HepG2 (cell line): ENCODE results near the gene ZBTB22. TPM values are rescaled to one million over a fixed set of nuclear protein-coding genes. Genes with fewer than 3 reads are reported as not detected.

Source experiments
- ATF4 ChIP-seq, 2 experiments: fragments of 450-650 bp in 1 of 2; sonication (generic) in 1 of 2; formaldehyde crosslinking; IDR thresholded peaks; 2 replicates each; pipeline versions ENCODE4 v1.5.0 to v1.8.0; 2020 to 2022; ENCODE audit warnings: mild to moderate bottlenecking in 1 of 2, missing genetic modification reagents in 1 of 2
- BORCS8-MEF2B ChIP-seq: sonication (generic); formaldehyde crosslinking; IDR thresholded peaks from 2 replicates; pipeline ENCODE4 v1.8.0; 2022; ENCODE audit warnings: mild to moderate bottlenecking, missing genetic modification reagents
- CREM ChIP-seq, 2 experiments: sonication (generic) in 1 of 2; formaldehyde crosslinking in 1 of 2; IDR thresholded peaks; 2 replicates each; pipeline versions ENCODE4 v1.4.0 to v1.6.1; 2016 to 2020; ENCODE audit warnings: antibody characterized with exemption in 1 of 2, mild to moderate bottlenecking in 1 of 2, missing genetic modification reagents in 1 of 2
- FOSL1 ChIP-seq: sonication (generic); formaldehyde crosslinking; IDR thresholded peaks from 2 replicates; pipeline ENCODE4 v1.9.0; 2021; ENCODE audit warnings: missing genetic modification reagents, borderline replicate concordance
- GTF2F1 ChIP-seq: fragments of 150-350 bp; IDR thresholded peaks from 2 replicates; pipeline ENCODE4 v1.6.1; 2014; ENCODE audit warnings: low read length
- GTF3A ChIP-seq: sonication (generic); formaldehyde crosslinking; conservative IDR thresholded peaks from 2 replicates; pipeline ENCODE4 v1.4.0; 2020; ENCODE audit warnings: mild to moderate bottlenecking, missing genetic modification reagents
- HNF1B ChIP-seq: sonication (generic); formaldehyde crosslinking; IDR thresholded peaks from 2 replicates; pipeline ENCODE4 v1.5.1; 2020; ENCODE audit warnings: mild to moderate bottlenecking, moderate library complexity, missing genetic modification reagents
- IRF9 ChIP-seq: sonication (generic); formaldehyde crosslinking; IDR thresholded peaks from 2 replicates; pipeline ENCODE4 v1.8.0; 2022; ENCODE audit warnings: missing genetic modification reagents, mild to moderate bottlenecking, borderline replicate concordance
- JUND ChIP-seq: sonication (generic); formaldehyde crosslinking; IDR thresholded peaks from 2 replicates; pipeline ENCODE4 v1.8.0; 2022; ENCODE audit warnings: mild to moderate bottlenecking, missing genetic modification reagents
- KMT2B ChIP-seq: IDR thresholded peaks from 2 replicates; pipeline ENCODE4 v1.6.1; 2016; ENCODE audit warnings: missing genetic modification reagents, missing compliant biosample characterization
- MXI1 ChIP-seq: IDR thresholded peaks from 3 replicates; pipeline ENCODE4 v1.6.1; 2012; ENCODE audit warnings: low read depth, low read length, inconsistent platforms, borderline replicate concordance
- POGK ChIP-seq: sonication (generic); formaldehyde crosslinking; conservative IDR thresholded peaks from 2 replicates; pipeline ENCODE4 v1.8.0; 2022; ENCODE audit warnings: mild to moderate bottlenecking, moderate library complexity, missing genetic modification reagents
- POLR2G ChIP-seq: fragments of 200-400 bp; formaldehyde crosslinking; IDR thresholded peaks from 2 replicates; pipeline ENCODE4 v1.6.1; 2018; ENCODE audit warnings: mild to moderate bottlenecking, low read depth, low read length, moderate library complexity
- RAD51 ChIP-seq: fragments of 450-650 bp; IDR thresholded peaks from 2 replicates; pipeline ENCODE4 v1.6.1; 2016; ENCODE audit warnings: borderline replicate concordance
- RORA ChIP-seq: sonication (generic); formaldehyde crosslinking; IDR thresholded peaks from 2 replicates; pipeline ENCODE4 v1.5.0; 2020; ENCODE audit warnings: mild to moderate bottlenecking, missing genetic modification reagents, moderate library complexity
- SPEN ChIP-seq: sonication (generic); formaldehyde crosslinking; IDR thresholded peaks from 2 replicates; pipeline ENCODE4 v1.5.1; 2020; ENCODE audit warnings: low read depth, mild to moderate bottlenecking, missing genetic modification reagents
- SUZ12 ChIP-seq: fragments of 150-350 bp; IDR thresholded peaks from 2 replicates; pipeline ENCODE4 v1.6.1; 2014; ENCODE audit warnings: low read depth, low read length
- TBL1XR1 ChIP-seq: fragments of 150-350 bp; IDR thresholded peaks from 2 replicates; pipeline ENCODE4 v1.6.1; 2014; ENCODE audit warnings: borderline replicate concordance, low read length; ENCODE audit not compliant: partially characterized antibody
- YY1 ChIP-seq: IDR thresholded peaks from 2 replicates; pipeline ENCODE4 v1.6.1; 2011; ENCODE audit warnings: low read length, low read depth, moderate library complexity, mild to moderate bottlenecking; ENCODE audit not compliant: insufficient read depth, insufficient replicate concordance
- ZNF124 ChIP-seq: sonication (generic); formaldehyde crosslinking; IDR thresholded peaks from 2 replicates; pipeline ENCODE4 v1.4.0; 2020; ENCODE audit warnings: missing genetic modification reagents
- ZNF33B ChIP-seq: sonication (generic); formaldehyde crosslinking; IDR thresholded peaks from 2 replicates; pipeline ENCODE4 v1.5.1; 2020; ENCODE audit warnings: mild to moderate bottlenecking, missing genetic modification reagents
- ZNF343 ChIP-seq: sonication (generic); formaldehyde crosslinking; IDR thresholded peaks from 2 replicates; pipeline ENCODE4 v1.4.0; 2020; ENCODE audit warnings: mild to moderate bottlenecking, missing genetic modification reagents
- ZNF761 ChIP-seq: sonication (generic); formaldehyde crosslinking; conservative IDR thresholded peaks from 2 replicates; pipeline ENCODE4 v1.4.0; 2020; ENCODE audit warnings: mild to moderate bottlenecking, missing genetic modification reagents
- ZNF792 ChIP-seq: IDR thresholded peaks from 2 replicates; pipeline ENCODE4 v1.6.1; 2016
- polyA plus RNA-seq, 8 experiments: library from polyadenylated mRNA; depleted of rRNA in 3 of 8; stranded (reverse) in 7 of 8; unstranded in 1 of 8; fragments of >200 nt; fragmentation: Illumina TruSeq in 4 of 8; extraction: Trizol in 4 of 8; gene quantifications; 2 replicates each; pipeline versions ENCODE4 v1.2.1 to v1.2.3, GENCODE V29; 2011 to 2016; ENCODE audit warnings: low read depth in 4 of 8, missing spikeins in 1 of 8, mixed read lengths in 1 of 8; ENCODE audit not compliant: insufficient read depth in 1 of 8
- total RNA-seq, 5 experiments: library from RNA; depleted of rRNA; stranded (reverse); fragments of >200 nt; fragmentation: Illumina TruSeq; extraction: Trizol; gene quantifications; 2 replicates each; pipeline ENCODE4 v1.2.3, GENCODE V29; 2016; ENCODE audit warnings: low read depth in 1 of 5

The ZBTB22 gene
- total and polyA plus RNA-seq, 2 of the 13 experiments (the other 11 are each of a cell fraction or from before 2014, with no cell fraction given) = 8.0 to 10.6 TPM

- TF ChIP-seq SPEN (CRISPR knock-in tag) = peak; percentile 65
- no peak for TF ChIP-seq POGK (CRISPR knock-in tag)
- TF ChIP-seq YY1 = peak; percentile 99
- 0 out of 2 replicates have a peak, but pooled peaks have one; percentile 64 for TF ChIP-seq ZNF343 (CRISPR knock-in tag)
- no peak for TF ChIP-seq RAD51
- TF ChIP-seq ZNF33B = no peak
- TF ChIP-seq ZNF761 = peak; percentile 86; the same call in 1 of the 2 replicates
- 0 out of 2 replicates have a peak, but pooled peaks have one; percentile 36 for TF ChIP-seq IRF9 (CRISPR knock-in tag)
- no peak for TF ChIP-seq GTF2F1
- TF ChIP-seq ZNF792 = peak; percentile 62; the same call in 1 of the 2 replicates
- TF ChIP-seq BORCS8-MEF2B (CRISPR knock-in tag) = 0 out of 2 replicates have a peak, but pooled peaks have one; percentile 12
- peak; percentile 60; the same call in 1 of the 2 replicates for TF ChIP-seq GTF3A (CRISPR knock-in tag)
- peak; percentile 83 for TF ChIP-seq SUZ12
- peak; percentile 37; the same call in 1 of the 2 replicates for TF ChIP-seq HNF1B (CRISPR knock-in tag)
- peak in 1 of 2 experiments; percentile 70; a peak in 2 of 4 replicates for TF ChIP-seq ATF4 (CRISPR knock-in tag; IDR thresholded peaks at IDR 0.05)
- TF ChIP-seq JUND (CRISPR knock-in tag) = peak; percentile 32; the same call in 1 of the 2 replicates
- TF ChIP-seq POLR2G = peak; percentile 90
- peak; percentile 98 for TF ChIP-seq MXI1
- TF ChIP-seq CREM (IDR thresholded peaks at IDR 0.05) = peak; percentile 99
- no peak for TF ChIP-seq CREM (CRISPR knock-in tag; IDR thresholded peaks at IDR 0.05)
- TF ChIP-seq TBL1XR1 = peak; percentile 39
- TF ChIP-seq ZNF124 (CRISPR knock-in tag) = 0 out of 2 replicates have a peak, but pooled peaks have one; percentile 19
- no peak for TF ChIP-seq RORA (CRISPR knock-in tag)
- TF ChIP-seq KMT2B (CRISPR knock-in tag) = peak; percentile 67; the same call in 1 of the 2 replicates
- TF ChIP-seq FOSL1 = no peak
These were observed 28.4 kb downstream of the ZBTB22 start, which contains the start of the genes PFDN6 and WDR46 (continued) for GRCh38 chr6:33288921-33289783.
